ENCODE data around the gene USP27X. TPM values are rescaled to one million over a fixed set of nuclear protein-coding genes. Genes with fewer than 3 reads are reported as not detected.

The USP27X gene
- total and polyA plus RNA-seq, 2 of the 8 experiments (the other 6 are each of a cell fraction or from before 2014, with no cell fraction given): 3.8 to 4.7 TPM

GRCh38 chrX:49912861-49913260 lies 33.6 kb downstream of the USP27X start:
- H2BK5ac ChIP-seq (ENCODE audit: low read depth, low read length): no peak overlapping the region
- CTCF ChIA-PET (ENCODE audit: partially characterized antibody): interaction anchor here (1.1 to 1.5 kb wide), 3 partner anchors 8 to 170 kb away, joined by 3 to 4 read pairs (median 3); no protein-coding TSS in a partner anchor
- no peaks in the 10 kb centered on the region for H3K27me3 ChIP-seq (replicated peaks in 1 of 4; ENCODE audit: control insufficient read depth in 3 of 4, extremely low read depth in 1 of 4, insufficient read depth in 3 of 4, low read length in 3 of 4)
- no peak overlapping the region for H3K23ac ChIP-seq (ENCODE audit: insufficient read length)
- DNase-seq (ENCODE audit: low read depth in 1 of 2, low spot score in 2 of 2) (no peak), FAIRE-seq (no peak)
- no peak overlapping the region for H4K91ac ChIP-seq (replicated peaks; ENCODE audit: insufficient read length, low read length)
- POLR2A ChIA-PET (ENCODE audit: partially characterized antibody): no interaction called here
- no peak overlapping the region for H3K27ac ChIP-seq (ENCODE audit: low read depth, low read length)
- H3K14ac ChIP-seq (ENCODE audit: insufficient read length): no peak overlapping the region
- H2BK120ac ChIP-seq (replicated peaks; ENCODE audit: low read depth, low read length): no peak overlapping the region
- no peak overlapping the region for H3K4ac ChIP-seq (replicated peaks; ENCODE audit: insufficient read length, low read depth, low read length)
- H3K9me3 ChIP-seq (ENCODE audit: insufficient read depth in 2 of 2, low read depth in 1 of 2, low read length in 1 of 2): no peaks in the 10 kb centered on the region
- no peaks in the 10 kb centered on the region for H3K79me2 ChIP-seq (ENCODE audit: control insufficient read depth in 1 of 2, insufficient read depth in 2 of 2, low read length in 2 of 2)
- no peak overlapping the region for H3K4me2 ChIP-seq (ENCODE audit: insufficient read depth in 1 of 2, low read depth in 2 of 2, low read length in 2 of 2)
- H3K36me3 ChIP-seq (ENCODE audit: control insufficient read depth in 2 of 4, insufficient read depth in 4 of 4, low read length in 3 of 4): no peaks in the 10 kb centered on the region
- H3K79me1 ChIP-seq (ENCODE audit: low read depth, low read length): no peaks in the 10 kb centered on the region
- H2AK5ac ChIP-seq (ENCODE audit: low read depth, low read length): no peak overlapping the region
- H2AFZ ChIP-seq (ENCODE audit: low read length): no peak overlapping the region
- no peak overlapping the region for H2BK20ac ChIP-seq (ENCODE audit: low read length)
- no peak overlapping the region for H2BK12ac ChIP-seq (ENCODE audit: low read depth, low read length)
- H4K8ac ChIP-seq (ENCODE audit: extremely low read depth, insufficient read depth, low read length): no peak overlapping the region
- no peaks in the 10 kb centered on the region for H4K20me1 ChIP-seq (replicated peaks in 1 of 2; ENCODE audit: control insufficient read depth in 1 of 2, insufficient read depth in 2 of 2, low read length in 2 of 2)
- TF ChIP-seq SIN3A (conservative IDR thresholded peaks at IDR 0.05 in 1 of 2, IDR thresholded peaks at IDR 0.05 in 1 of 2; ENCODE audit: low read depth in 1 of 2, low read length in 2 of 2) (no peak), ASH2L (IDR thresholded peaks at IDR 0.05; ENCODE audit: low read length) (no peak), FOSL1 (IDR thresholded peaks at IDR 0.05; ENCODE audit: insufficient read depth, low read depth, low read length) (no peak)
- no peak overlapping the region for H2BK15ac ChIP-seq (ENCODE audit: low read length)
- no peak overlapping the region for H3K56ac ChIP-seq (replicated peaks; ENCODE audit: insufficient read length, low read depth, low read length)
- 82% methylated on average over 3 of the region's 3 CpGs; no CpG with 5 or more reads in 1 of the 2 experiments for WGBS, 2 experiments (ENCODE audit: extremely low coverage in 1 of 2, insufficient coverage in 1 of 2, insufficient read length in 1 of 2, insufficient replicate concordance in 2 of 2, low coverage in 1 of 2, low lambda C conversion rate in 2 of 2, missing lambda C conversion rate in 1 of 2)
- no peaks in the 10 kb centered on the region for H3K23me2 ChIP-seq (ENCODE audit: low read depth, low read length)
- no peak overlapping the region for H3K18ac ChIP-seq (ENCODE audit: extremely low read depth, low read length)
- no peak overlapping the region for H3K4me3 ChIP-seq (ENCODE audit: extremely low read depth in 1 of 4, insufficient read depth in 2 of 4, low read depth in 3 of 4, low read length in 4 of 4)
- H3K9ac ChIP-seq (replicated peaks in 1 of 4; ENCODE audit: extremely low read depth in 1 of 4, low read depth in 3 of 4, low read length in 3 of 4): no peak overlapping the region
- H3K4me1 ChIP-seq (replicated peaks in 1 of 4; ENCODE audit: control insufficient read depth in 3 of 4, insufficient read depth in 4 of 4, low read length in 3 of 4): no peaks in the 10 kb centered on the region
- no peak overlapping the region for H4K5ac ChIP-seq (ENCODE audit: insufficient read length, low read depth, low read length)
